CD14-positive monocyte (primary cell): ENCODE data around the gene GLRX3. TPM values are rescaled to one million over a fixed set of nuclear protein-coding genes. Genes with fewer than 3 reads are reported as not detected.

ENCODE experiments used
- DNase-seq, 3 donors: peaks; one replicate each; pipeline ENCODE4 v3.0.0-alpha.2; 2011 to 2022
- H2AFZ ChIP-seq: 2 replicates; pipeline ENCODE4 v1.6.0; 2012; ENCODE audit warnings: mild to moderate bottlenecking, low read depth, low read length, inconsistent platforms; ENCODE audit not compliant: insufficient read depth, poor library complexity, severe bottlenecking
- H3K27ac ChIP-seq, 2 donors: 1 replicate in 1 of 2; 2 replicates in 1 of 2; pipeline ENCODE4 v1.5.1; 2012 to 2013; ENCODE audit warnings: low read length in 2 of 2, control low read depth in 1 of 2, inconsistent platforms in 1 of 2, low read depth in 1 of 2, mild to moderate bottlenecking in 1 of 2
- H3K27me3 ChIP-seq, 2 donors: one replicate each; pipeline versions ENCODE4 v1.6.0 to v1.6.1; 2011 to 2013; ENCODE audit warnings: low read length in 2 of 2; ENCODE audit not compliant: control insufficient read depth in 2 of 2, insufficient read depth in 2 of 2
- H3K36me3 ChIP-seq, 2 donors: replicated peaks in 1 of 2; 1 replicate in 1 of 2; 2 replicates in 1 of 2; pipeline versions ENCODE4 v1.5.1 to v1.6.1; 2012 to 2013; ENCODE audit warnings: low read length in 2 of 2, control low read depth in 1 of 2, inconsistent platforms in 1 of 2, mild to moderate bottlenecking in 1 of 2; ENCODE audit not compliant: insufficient read depth in 2 of 2, control insufficient read depth in 1 of 2
- H3K4me1 ChIP-seq, 2 donors: 1 replicate in 1 of 2; 2 replicates in 1 of 2; pipeline versions ENCODE4 v1.5.1 to v1.6.1; 2012 to 2013; ENCODE audit warnings: low read length in 2 of 2, control low read depth in 1 of 2, inconsistent platforms in 1 of 2, mild to moderate bottlenecking in 1 of 2, moderate library complexity in 1 of 2; ENCODE audit not compliant: insufficient read depth in 2 of 2, control insufficient read depth in 1 of 2
- H3K4me2 ChIP-seq: replicated peaks from 2 replicates; pipeline ENCODE3; 2012; ENCODE audit warnings: low read length, moderate library complexity, mild to moderate bottlenecking; ENCODE audit not compliant: poor library complexity, severe bottlenecking; ENCODE audit errors: extremely low read depth
- H3K4me3 ChIP-seq, 3 experiments: fragments of 200-600 bp in 1 of 3; sonication (generic) in 1 of 3; replicated peaks in 1 of 3; 1 replicate in 2 of 3; 2 replicates in 1 of 3; pipeline ENCODE4 v1.5.1; 2011 to 2013; ENCODE audit warnings: low read length in 3 of 3, mild to moderate bottlenecking in 3 of 3, control low read depth in 2 of 3, low read depth in 2 of 3, inconsistent platforms in 1 of 3, moderate library complexity in 1 of 3
- H3K79me2 ChIP-seq: 2 replicates; pipeline ENCODE4 v1.6.0; 2012; ENCODE audit warnings: mild to moderate bottlenecking, control low read depth, inconsistent platforms, low read length, moderate library complexity; ENCODE audit not compliant: insufficient read depth
- H3K9ac ChIP-seq: 2 replicates; pipeline ENCODE4 v1.6.0; 2017; ENCODE audit warnings: low read length, mild to moderate bottlenecking; ENCODE audit not compliant: insufficient read depth, poor library complexity, severe bottlenecking
- H3K9me3 ChIP-seq, 2 donors: replicated peaks in 1 of 2; 1 replicate in 1 of 2; 2 replicates in 1 of 2; pipeline versions ENCODE4 v1.5.1 to v1.6.1; 2012 to 2013; ENCODE audit warnings: low read length in 2 of 2, control low read depth in 1 of 2; ENCODE audit not compliant: control insufficient read depth in 1 of 2, insufficient read depth in 1 of 2
- H4K20me1 ChIP-seq: 2 replicates; pipeline ENCODE4 v1.6.0; 2012; ENCODE audit warnings: mild to moderate bottlenecking, low read length, control low read depth, moderate library complexity; ENCODE audit not compliant: insufficient read depth
- H3K27ac Mint-ChIP-seq, 7 donors: one replicate each; pipeline ENCODE4 v1.8.0; 2020; ENCODE audit warnings: mild to moderate bottlenecking in 7 of 7, mixed read lengths in 7 of 7, moderate library complexity in 6 of 7, inconsistent platforms in 2 of 7
- H3K27me3 Mint-ChIP-seq, 3 donors: one replicate each; pipeline ENCODE4 v1.8.0; 2021 to 2022; ENCODE audit warnings: low read depth in 3 of 3, mild to moderate bottlenecking in 3 of 3, mixed read lengths in 3 of 3, moderate library complexity in 3 of 3, inconsistent platforms in 1 of 3
- H3K36me3 Mint-ChIP-seq, 2 donors: one replicate each; pipeline ENCODE4 v1.8.0; 2020; ENCODE audit warnings: mixed read lengths in 2 of 2, inconsistent platforms in 1 of 2, mild to moderate bottlenecking in 1 of 2
- H3K4me1 Mint-ChIP-seq: one replicate; pipeline ENCODE4 v1.8.0; 2020; ENCODE audit warnings: mild to moderate bottlenecking, mixed read lengths
- H3K4me3 Mint-ChIP-seq, 2 donors: one replicate each; pipeline ENCODE4 v1.8.0; 2020; ENCODE audit warnings: mild to moderate bottlenecking in 2 of 2, mixed read lengths in 2 of 2, moderate library complexity in 1 of 2
- H3K9me3 Mint-ChIP-seq, 7 donors: one replicate each; pipeline ENCODE4 v1.8.0; 2020 to 2022; ENCODE audit warnings: mixed read lengths in 7 of 7, mild to moderate bottlenecking in 6 of 7, moderate library complexity in 6 of 7, inconsistent platforms in 2 of 7
- WGBS: methylation state at CpG from one replicate; pipeline ENCODE4 v1.1.5; 2013; ENCODE audit warnings: missing lambda C conversion rate; ENCODE audit not compliant: insufficient coverage; 5-methylcytosine and 5-hydroxymethylcytosine counted together
- intact Hi-C, 2 donors: fragments of 100-400 bp; cut with micrococcal nuclease; formaldehyde crosslinking; loops; one replicate each; pipeline versions ENCODE4 v1.15.0 to v1.15.1; 2023
- polyA plus RNA-seq, 3 donors: library from polyadenylated mRNA; depleted of rRNA in 1 of 3; unstranded in 2 of 3; stranded (reverse) in 1 of 3; fragments of 300-500 nt in 2 of 3; fragments of >200 nt in 1 of 3; fragmentation: Illumina TruSeq in 2 of 3; gene quantifications; 1 replicate in 2 of 3; 2 replicates in 1 of 3; pipeline ENCODE4 v1.2.3, GENCODE V29; 2012 to 2021
- TF ChIP-seq, protein P1 (sequence below): fragments of 200-600 bp; IDR thresholded peaks from one replicate; pipeline ENCODE4 v1.8.0; 2022; ENCODE audit warnings: antibody characterized with exemption, mild to moderate bottlenecking

The GLRX3 gene
- polyA plus RNA-seq, 3 donors = 25.3 to 94.1 (median 78.2) TPM

DNA sequence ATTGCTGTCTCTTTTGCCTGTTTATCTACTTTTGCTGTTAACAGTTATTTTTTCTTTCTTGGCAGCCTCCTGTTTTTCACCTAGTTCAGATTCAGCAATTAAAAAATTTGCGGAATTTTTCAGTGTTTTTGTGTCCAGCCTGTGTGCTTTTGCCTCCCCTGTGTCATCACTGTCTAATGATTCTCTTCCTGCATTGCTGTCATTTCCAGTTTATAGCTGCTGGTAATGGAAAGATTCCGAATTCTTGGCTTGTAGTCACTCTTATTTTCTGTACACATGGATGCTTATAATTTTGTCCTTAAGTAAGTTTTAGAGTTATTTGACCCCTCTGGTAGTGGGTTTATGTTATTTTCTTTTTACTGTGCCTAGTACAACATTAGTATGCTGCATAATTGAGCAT is 25.1 kb downstream of the GLRX3 start:
- 100% methylated on average over 1 of the region's 2 CpGs for WGBS
- Mint-ChIP-seq H3K27me3 (peaks cover 0 to 1% (median 0%) of the 10 kb centered on the region in 3 donors), H3K27ac (no peak overlapping the region), H3K9me3 (no peaks in the 10 kb centered on the region), H3K4me1 (no peaks in the 10 kb centered on the region), H3K36me3 (peaks cover 56 to 57% of the 10 kb centered on the region in 2 donors), H3K4me3 (no peak overlapping the region)
- Histone ChIP-seq H3K4me2 (no peak overlapping the region), H3K4me3 (no peak overlapping the region), H3K27ac (no peak overlapping the region), H2AFZ (no peak overlapping the region), H3K9me3 (no peaks in the 10 kb centered on the region), H3K36me3 (peaks cover 47 to 69% of the 10 kb centered on the region in 2 donors), H3K27me3 (no peaks in the 10 kb centered on the region), H3K9ac (no peak overlapping the region), H4K20me1 (peaks cover 23% of the 10 kb centered on the region), H3K4me1 (no peaks in the 10 kb centered on the region), H3K79me2 (no peaks in the 10 kb centered on the region)
- TF ChIP-seq, protein P1, sequence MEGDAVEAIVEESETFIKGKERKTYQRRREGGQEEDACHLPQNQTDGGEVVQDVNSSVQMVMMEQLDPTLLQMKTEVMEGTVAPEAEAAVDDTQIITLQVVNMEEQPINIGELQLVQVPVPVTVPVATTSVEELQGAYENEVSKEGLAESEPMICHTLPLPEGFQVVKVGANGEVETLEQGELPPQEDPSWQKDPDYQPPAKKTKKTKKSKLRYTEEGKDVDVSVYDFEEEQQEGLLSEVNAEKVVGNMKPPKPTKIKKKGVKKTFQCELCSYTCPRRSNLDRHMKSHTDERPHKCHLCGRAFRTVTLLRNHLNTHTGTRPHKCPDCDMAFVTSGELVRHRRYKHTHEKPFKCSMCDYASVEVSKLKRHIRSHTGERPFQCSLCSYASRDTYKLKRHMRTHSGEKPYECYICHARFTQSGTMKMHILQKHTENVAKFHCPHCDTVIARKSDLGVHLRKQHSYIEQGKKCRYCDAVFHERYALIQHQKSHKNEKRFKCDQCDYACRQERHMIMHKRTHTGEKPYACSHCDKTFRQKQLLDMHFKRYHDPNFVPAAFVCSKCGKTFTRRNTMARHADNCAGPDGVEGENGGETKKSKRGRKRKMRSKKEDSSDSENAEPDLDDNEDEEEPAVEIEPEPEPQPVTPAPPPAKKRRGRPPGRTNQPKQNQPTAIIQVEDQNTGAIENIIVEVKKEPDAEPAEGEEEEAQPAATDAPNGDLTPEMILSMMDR = no peak
- intact Hi-C loops = no loop called here
- no peak for DNase-seq

DNA sequence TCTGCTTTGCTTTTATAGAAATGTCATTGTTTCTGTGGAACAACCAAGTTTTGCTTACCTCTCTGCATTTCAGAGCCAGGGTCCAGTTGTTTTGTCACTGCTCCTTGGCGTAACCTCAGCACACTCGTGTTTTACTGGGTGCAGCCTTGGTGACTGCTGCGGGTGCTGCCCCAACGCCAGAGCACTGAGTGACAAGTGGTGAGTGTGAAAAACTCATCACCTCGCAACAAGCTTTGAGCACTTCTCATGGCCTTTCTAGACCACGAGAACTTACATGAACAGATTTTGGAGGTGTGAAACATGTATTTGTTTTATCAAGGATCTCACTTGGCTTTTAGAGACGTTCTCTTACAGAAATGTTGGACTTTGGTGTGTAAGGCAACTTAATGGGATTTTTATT is 31.0 kb downstream of the GLRX3 start:
- Mint-ChIP-seq H3K27me3 (peaks cover 0 to 2% (median 1%) of the 10 kb centered on the region in 3 donors), H3K4me3 (no peak overlapping the region), H3K4me1 (no peaks in the 10 kb centered on the region), H3K27ac (peak overlapping the region in 1 of 7 donors; percentile 54), H3K9me3 (no peaks in the 10 kb centered on the region), H3K36me3 (peaks cover 75 to 82% of the 10 kb centered on the region in 2 donors)
- Histone ChIP-seq H3K27me3 (no peaks in the 10 kb centered on the region), H3K9ac (no peak overlapping the region), H3K79me2 (no peaks in the 10 kb centered on the region), H3K27ac (no peak overlapping the region), H3K4me2 (no peak overlapping the region), H4K20me1 (no peaks in the 10 kb centered on the region), H3K9me3 (no peaks in the 10 kb centered on the region), H3K36me3 (peaks cover 64 to 91% of the 10 kb centered on the region in 2 donors), H2AFZ (no peak overlapping the region), H3K4me3 (no peak overlapping the region), H3K4me1 (no peaks in the 10 kb centered on the region)
- TF ChIP-seq, protein P1 = no peak
- WGBS = 100% methylated on average over 1 of the region's 7 CpGs
- no peak for DNase-seq
- intact Hi-C loops = no loop called here
